HepG2 (cell line): Measurements from ENCODE around the gene STX2. TPM values are rescaled to one million over a fixed set of nuclear protein-coding genes. Genes with fewer than 3 reads are reported as not detected.
"Not testable (repeated sequence)": the region's sequence is repeated elsewhere in the genome, so short reads cannot be mapped to it uniquely, and the experiment has no call there.

ENCODE experiments used
- ATAC-seq: fragments of 200-7000 bp; cut with Tn5 transposase; 3 replicates; pipeline ENCODE4 v1.9.1; 2020; ENCODE audit warnings: mild to moderate bottlenecking, moderate library complexity
- BruUV-seq: library from RNA; stranded (reverse); fragments of 400-500 nt; replicated peaks from 2 replicates; lab custom pipeline; 2021; lab: Mats Ljungman, UMichigan
- CTCF ChIA-PET: fragments of 300-600 bp; formaldehyde crosslinking; extraction: SDS; loops from one replicate; lab custom pipeline; 2021; ENCODE audit warnings: low total read pairs, inconsistent platforms, low intra/inter-chr PET ratio; lab: Yijun Ruan, JAX
- POLR2A ChIA-PET: fragments of 350-600 bp; sonication (Branson Sonifier 250); formaldehyde crosslinking; loops from one replicate; lab custom pipeline; 2020; ENCODE audit warnings: antibody characterized with exemption, inconsistent platforms; lab: Yijun Ruan, JAX
- DNase-seq: peaks from one replicate; pipeline ENCODE4 v3.0.0-alpha.2; 2015; ENCODE audit warnings: low spot score
- FAIRE-seq: peaks from 3 replicates; lab custom pipeline; 2011; peaks lifted over from hg19 to GRCh38; lab: Jason Lieb, UNC
- H2AFZ ChIP-seq: one replicate; pipeline ENCODE4 v1.6.1; 2011; ENCODE audit warnings: low read length, inconsistent platforms
- H3K27ac ChIP-seq: fragments of 300-600 bp; 3 replicates; pipeline ENCODE4 v1.8.0; 2011; ENCODE audit warnings: mixed run types, mild to moderate bottlenecking, mixed read lengths, low read length, inconsistent platforms; ENCODE audit not compliant: insufficient read depth; ENCODE audit errors: extremely low read length
- H3K27me3 ChIP-seq, 2 experiments: fragments of 200-600 bp in 1 of 2; 2 replicates in 1 of 2; 3 replicates in 1 of 2; pipeline versions ENCODE4 v1.6.0 to v1.8.0; 2011; ENCODE audit warnings: low read length in 2 of 2, mild to moderate bottlenecking in 2 of 2, moderate library complexity in 2 of 2, inconsistent platforms in 1 of 2; ENCODE audit not compliant: insufficient read depth in 2 of 2, control insufficient read depth in 1 of 2
- H3K36me3 ChIP-seq, 2 experiments: fragments of 200-600 bp in 1 of 2; replicated peaks in 1 of 2; 2 replicates in 1 of 2; 3 replicates in 1 of 2; pipeline versions ENCODE4 v1.5.1 to v1.8.0; 2011; ENCODE audit warnings: low read length in 2 of 2, inconsistent platforms in 1 of 2; ENCODE audit not compliant: insufficient read depth in 2 of 2, control insufficient read depth in 1 of 2
- H3K4me1 ChIP-seq: 2 replicates; pipeline ENCODE4 v1.5.1; 2012; ENCODE audit warnings: low read length, inconsistent platforms; ENCODE audit not compliant: insufficient read depth
- H3K4me2 ChIP-seq: 2 replicates; pipeline ENCODE4 v1.6.0; 2011; ENCODE audit warnings: low read depth, low read length, inconsistent platforms
- H3K4me3 ChIP-seq, 3 experiments: fragments of 200-600 bp in 1 of 3; sonication (generic), shearing (Covaris generic) in 1 of 3; replicated peaks in 1 of 3; 2 replicates each; pipeline ENCODE4 v1.5.1; 2011 to 2016; ENCODE audit warnings: low read length in 3 of 3, inconsistent platforms in 2 of 3, low read depth in 2 of 3, mild to moderate bottlenecking in 2 of 3, control low read depth in 1 of 3, mixed read lengths in 1 of 3; ENCODE audit not compliant: insufficient read depth in 1 of 3
- H3K79me2 ChIP-seq: one replicate; pipeline ENCODE4 v1.6.1; 2011; ENCODE audit warnings: low read length, inconsistent platforms; ENCODE audit not compliant: insufficient read depth
- H3K9ac ChIP-seq: 2 replicates; pipeline ENCODE4 v1.6.0; 2011; ENCODE audit warnings: mild to moderate bottlenecking, low read depth, low read length, inconsistent platforms; ENCODE audit not compliant: insufficient read depth
- H3K9me3 ChIP-seq: 2 replicates; pipeline ENCODE4 v1.5.1; 2012; ENCODE audit warnings: mild to moderate bottlenecking, low read length
- H4K20me1 ChIP-seq: 2 replicates; pipeline ENCODE4 v1.6.0; 2011; ENCODE audit warnings: inconsistent platforms, mild to moderate bottlenecking, low read length, moderate library complexity; ENCODE audit not compliant: insufficient read depth
- HIC2 ChIP-seq: sonication (generic); formaldehyde crosslinking; IDR thresholded peaks from 2 replicates; pipeline ENCODE4 v1.9.0; 2022; ENCODE audit warnings: low read depth, missing genetic modification reagents
- MAFK ChIP-seq, 2 experiments: IDR thresholded peaks in 1 of 2; conservative IDR thresholded peaks in 1 of 2; 2 replicates each; pipeline ENCODE4 v1.6.1; 2011; ENCODE audit warnings: improper control_type of control experiment in 2 of 2, low read length in 2 of 2
- WGBS: methylation state at CpG from one replicate; pipeline ENCODE4 v1.1.6; 2017; ENCODE audit warnings: low lambda C conversion rate; 5-methylcytosine and 5-hydroxymethylcytosine counted together
- in situ Hi-C: cut with HindIII; loops from 2 replicates; pipeline ENCODE4 v1.10.0; 2017; ENCODE audit warnings: low pct_unique_long_range_greater_than_20kb; ENCODE audit not compliant: extremely low pct_ligation_motif_present
- intact Hi-C: fragments of 100-400 bp; cut with micrococcal nuclease; formaldehyde crosslinking; loops from one replicate; pipeline ENCODE4 v1.10.0; 2022; ENCODE audit not compliant: unreplicated experiment
- polyA plus RNA-seq, 8 experiments: library from polyadenylated mRNA; depleted of rRNA in 3 of 8; stranded (reverse) in 7 of 8; unstranded in 1 of 8; fragments of >200 nt; fragmentation: Illumina TruSeq in 4 of 8; extraction: Trizol in 4 of 8; gene quantifications; 2 replicates each; pipeline versions ENCODE4 v1.2.1 to v1.2.3, GENCODE V29; 2011 to 2016; ENCODE audit warnings: low read depth in 4 of 8, missing spikeins in 1 of 8, mixed read lengths in 1 of 8; ENCODE audit not compliant: insufficient read depth in 1 of 8
- total RNA-seq, 5 experiments: library from RNA; depleted of rRNA; stranded (reverse); fragments of >200 nt; fragmentation: Illumina TruSeq; extraction: Trizol; gene quantifications; 2 replicates each; pipeline ENCODE4 v1.2.3, GENCODE V29; 2016; ENCODE audit warnings: low read depth in 1 of 5

The STX2 gene
- total and polyA plus RNA-seq, 2 of the 13 experiments (the other 11 are each of a cell fraction or from before 2014, with no cell fraction given): 13.4 to 25.1 TPM

DNA sequence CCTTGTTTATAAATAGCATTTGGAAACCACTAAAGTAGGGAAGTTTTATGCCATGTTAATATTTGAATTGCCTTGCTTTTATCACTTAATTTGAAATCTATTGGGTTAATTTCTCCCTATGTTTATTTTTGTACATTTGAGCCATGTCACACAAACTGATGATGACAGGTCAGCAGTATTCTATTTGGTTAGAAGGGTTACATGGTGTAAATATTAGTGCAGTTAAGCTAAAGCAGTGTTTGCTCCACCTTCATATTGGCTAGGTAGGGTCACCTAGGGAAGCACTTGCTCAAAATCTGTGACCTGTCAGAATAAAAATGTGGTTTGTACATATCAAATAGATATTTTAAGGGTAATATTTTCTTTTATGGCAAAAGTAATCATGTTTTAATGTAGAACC is 37.2 kb upstream of the STX2 start:
- no peak overlapping the region for H3K4me2 ChIP-seq
- H3K4me1 ChIP-seq: peaks cover 78% of the 10 kb centered on the region
- DNase-seq: no peak
- no peak for ATAC-seq
- peaks cover 11 to 46% of the 10 kb centered on the region in 2 experiments for H3K36me3 ChIP-seq
- FAIRE-seq: no peak
- ChIA-PET POLR2A (no interaction called here), CTCF (no interaction called here)
- TF ChIP-seq MAFK (conservative IDR thresholded peaks at IDR 0.05 in 1 of 2, IDR thresholded peaks at IDR 0.05 in 1 of 2; ENCODE audit: low read length in 2 of 2) (peak; percentile 39 to 54; a peak in 3 of 4 replicates), HIC2 (CRISPR knock-in tag) (no peak)
- no peak overlapping the region for H2AFZ ChIP-seq
- H3K27me3 ChIP-seq: peaks cover 1 to 9% of the 10 kb centered on the region in 2 experiments; a peak in 2 of 5 replicates
- H3K9me3 ChIP-seq: no peaks in the 10 kb centered on the region
- BruUV-seq: no TSS peak
- H4K20me1 ChIP-seq: peaks cover 28% of the 10 kb centered on the region
- in situ Hi-C loops: no loop called here
- peaks cover 22% of the 10 kb centered on the region for H3K79me2 ChIP-seq
- H3K27ac ChIP-seq: no peak overlapping the region
- no peak overlapping the region for H3K4me3 ChIP-seq
- intact Hi-C loops: no loop called here
- no peak overlapping the region for H3K9ac ChIP-seq

- POLR2A ChIA-PET, FAIRE-seq: not testable (repeated sequence)
Observed at GRCh38 chr12:130875708-130876107, 36.7 kb upstream of the STX2 start.

More at GRCh38 chr12:130875708-130876107, 36.7 kb upstream of the STX2 start:
- DNase-seq, CTCF ChIA-PET, H3K27me3 ChIP-seq, H3K9ac ChIP-seq, in situ Hi-C loops, intact Hi-C loops, H3K27ac ChIP-seq, H2AFZ ChIP-seq, ATAC-seq, H3K4me2 ChIP-seq, H3K9me3 ChIP-seq, H3K4me3 ChIP-seq: not testable (repeated sequence)
- 92% methylated on average over 11 of the region's 11 CpGs for WGBS
- H3K4me1 ChIP-seq: peaks cover 79% of the 10 kb centered on the region
- peaks cover 28% of the 10 kb centered on the region for H4K20me1 ChIP-seq
- H3K36me3 ChIP-seq: peaks cover 11 to 46% of the 10 kb centered on the region in 2 experiments
- peaks cover 22% of the 10 kb centered on the region for H3K79me2 ChIP-seq
- BruUV-seq: TSS peak; percentile 6
